ENCODE results near the gene FIZ1.
"Not testable (repeated sequence)": the region's sequence is repeated elsewhere in the genome, so short reads cannot be mapped to it uniquely, and the experiment has no call there.

The FIZ1 gene

GRCh38 chr19:55598034-55598433 is 1.3 kb downstream of the FIZ1 start:
- Mint-ChIP-seq H3K27me3 (no peaks in the 10 kb centered on the region), H3K27ac (no peak overlapping the region), H3K4me3 (no peak overlapping the region), H3K4me1 (ENCODE audit: low read depth) (peaks cover 18% of the 10 kb centered on the region), H3K9me3 (ENCODE audit: low read depth) (no peaks in the 10 kb centered on the region), H3K36me3 (peaks cover 20% of the 10 kb centered on the region)

- Mint-ChIP-seq H3K27ac (no peak overlapping the region), H3K4me1 (ENCODE audit: low read depth) (peaks cover 18% of the 10 kb centered on the region), H3K27me3 (no peaks in the 10 kb centered on the region), H3K9me3 (ENCODE audit: low read depth) (no peaks in the 10 kb centered on the region), H3K36me3 (peaks cover 20% of the 10 kb centered on the region), H3K4me3 (no peak overlapping the region)
Observed at GRCh38 chr19:55597501-55597921, 1.8 kb downstream of the FIZ1 start.

GRCh38 chr19:55596304-55596703 is 3.0 kb downstream of the FIZ1 start:
- Mint-ChIP-seq H3K36me3 (peaks cover 24% of the 10 kb centered on the region), H3K9me3 (ENCODE audit: low read depth) (no peaks in the 10 kb centered on the region), H3K27ac (no peak overlapping the region), H3K4me3 (no peak overlapping the region), H3K4me1 (ENCODE audit: low read depth) (peaks cover 14% of the 10 kb centered on the region), H3K27me3 (no peaks in the 10 kb centered on the region)

- no peak overlapping the region for H3K4me3 Mint-ChIP-seq
- H3K27ac Mint-ChIP-seq: peak overlapping the region; percentile 61
- H3K27me3 Mint-ChIP-seq: no peaks in the 10 kb centered on the region
- no peaks in the 10 kb centered on the region for H3K9me3 Mint-ChIP-seq (ENCODE audit: low read depth)
- peaks cover 25% of the 10 kb centered on the region for H3K36me3 Mint-ChIP-seq
- H3K4me1 Mint-ChIP-seq (ENCODE audit: low read depth): peaks cover 10% of the 10 kb centered on the region
Observed at GRCh38 chr19:55594996-55595545, 4.2 kb downstream of the FIZ1 start.

GRCh38 chr19:55593096-55593772 is 6.1 kb downstream of the FIZ1 start:
- Mint-ChIP-seq H3K36me3 (peaks cover 23% of the 10 kb centered on the region), H3K9me3 (ENCODE audit: low read depth) (no peaks in the 10 kb centered on the region), H3K4me3 (no peak overlapping the region), H3K27me3 (no peaks in the 10 kb centered on the region), H3K27ac (no peak overlapping the region), H3K4me1 (ENCODE audit: low read depth) (peaks cover 12% of the 10 kb centered on the region)

- no peak overlapping the region for H3K4me3 Mint-ChIP-seq
- H3K27ac Mint-ChIP-seq: no peak overlapping the region
- no peaks in the 10 kb centered on the region for H3K9me3 Mint-ChIP-seq (ENCODE audit: low read depth)
- peaks cover 13% of the 10 kb centered on the region for H3K4me1 Mint-ChIP-seq (ENCODE audit: low read depth)
- H3K36me3 Mint-ChIP-seq: peaks cover 21% of the 10 kb centered on the region
- H3K27me3 Mint-ChIP-seq: no peaks in the 10 kb centered on the region
Observed at GRCh38 chr19:55592391-55593090, 6.8 kb downstream of the FIZ1 start.

- Mint-ChIP-seq H3K9me3 (ENCODE audit: low read depth) (no peaks in the 10 kb centered on the region), H3K27me3 (no peaks in the 10 kb centered on the region), H3K4me3 (no peak overlapping the region), H3K4me1 (ENCODE audit: low read depth) (peaks cover 22% of the 10 kb centered on the region), H3K36me3 (peaks cover 18% of the 10 kb centered on the region), H3K27ac (no peak overlapping the region)
Observed at GRCh38 chr19:55591555-55591954, 7.8 kb downstream of the FIZ1 start.

- Mint-ChIP-seq H3K27ac (no peak overlapping the region), H3K27me3 (no peaks in the 10 kb centered on the region), H3K4me1 (ENCODE audit: low read depth) (peaks cover 27% of the 10 kb centered on the region), H3K4me3 (no peak overlapping the region), H3K36me3 (peaks cover 15% of the 10 kb centered on the region), H3K9me3 (ENCODE audit: low read depth) (no peaks in the 10 kb centered on the region)
Observed at GRCh38 chr19:55590617-55591016, 8.7 kb downstream of the FIZ1 start.

GRCh38 chr19:55590109-55590508 is 9.2 kb downstream of the FIZ1 start:
- no peaks in the 10 kb centered on the region for H3K9me3 Mint-ChIP-seq (ENCODE audit: low read depth)
- H3K4me3 Mint-ChIP-seq: no peak overlapping the region
- no peak overlapping the region for H3K27ac Mint-ChIP-seq
- peaks cover 30% of the 10 kb centered on the region for H3K4me1 Mint-ChIP-seq (ENCODE audit: low read depth)
- no peaks in the 10 kb centered on the region for H3K27me3 Mint-ChIP-seq
- H3K36me3 Mint-ChIP-seq: peaks cover 10% of the 10 kb centered on the region

GRCh38 chr19:55588738-55589137 is 10.6 kb downstream of the FIZ1 start:
- Mint-ChIP-seq H3K9me3 (ENCODE audit: low read depth) (no peaks in the 10 kb centered on the region), H3K4me3 (no peak overlapping the region), H3K27me3 (no peaks in the 10 kb centered on the region), H3K4me1 (ENCODE audit: low read depth) (peaks cover 30% of the 10 kb centered on the region), H3K36me3 (peaks cover 6% of the 10 kb centered on the region), H3K27ac (no peak overlapping the region)

GRCh38 chr19:55586976-55587668 is 12.2 kb downstream of the FIZ1 start:
- H3K27ac Mint-ChIP-seq: peak overlapping the region; percentile 50
- H3K27me3 Mint-ChIP-seq: no peaks in the 10 kb centered on the region
- H3K36me3 Mint-ChIP-seq: peaks cover 6% of the 10 kb centered on the region
- no peaks in the 10 kb centered on the region for H3K9me3 Mint-ChIP-seq (ENCODE audit: low read depth)
- H3K4me3 Mint-ChIP-seq: peak overlapping the region; percentile 88
- peaks cover 31% of the 10 kb centered on the region for H3K4me1 Mint-ChIP-seq (ENCODE audit: low read depth)

- Mint-ChIP-seq H3K4me1 (ENCODE audit: low read depth) (peaks cover 42% of the 10 kb centered on the region), H3K27me3 (no peaks in the 10 kb centered on the region), H3K4me3 (peak overlapping the region; percentile 88), H3K27ac (no peak overlapping the region), H3K9me3 (ENCODE audit: low read depth) (no peaks in the 10 kb centered on the region), H3K36me3 (no peaks in the 10 kb centered on the region)
Observed at GRCh38 chr19:55585658-55586339, 13.5 kb downstream of the FIZ1 start.

GRCh38 chr19:55584871-55585270 is 14.4 kb downstream of the FIZ1 start:
- Mint-ChIP-seq H3K9me3 (ENCODE audit: low read depth) (no peaks in the 10 kb centered on the region), H3K27ac (no peak overlapping the region), H3K36me3 (peaks cover under 1% of the 10 kb centered on the region), H3K4me1 (ENCODE audit: low read depth) (peaks cover 43% of the 10 kb centered on the region), H3K4me3 (no peak overlapping the region), H3K27me3 (no peaks in the 10 kb centered on the region)

- peaks cover 43% of the 10 kb centered on the region for H3K4me1 Mint-ChIP-seq (ENCODE audit: low read depth)
- not testable (repeated sequence) for H3K4me3 Mint-ChIP-seq; H3K36me3 Mint-ChIP-seq; H3K27ac Mint-ChIP-seq; H3K27me3 Mint-ChIP-seq; H3K9me3 Mint-ChIP-seq (ENCODE audit: low read depth)
Observed at GRCh38 chr19:55583897-55584296, 15.4 kb downstream of the FIZ1 start.

GRCh38 chr19:55582284-55582683 is 17.0 kb downstream of the FIZ1 start:
- H3K27ac Mint-ChIP-seq; H3K27me3 Mint-ChIP-seq; H3K9me3 Mint-ChIP-seq (ENCODE audit: low read depth); H3K4me3 Mint-ChIP-seq; H3K36me3 Mint-ChIP-seq: not testable (repeated sequence)
- H3K4me1 Mint-ChIP-seq (ENCODE audit: low read depth): peaks cover 35% of the 10 kb centered on the region
